ENCODE data around the gene FGF14. TPM values are rescaled to one million over a fixed set of nuclear protein-coding genes. Genes with fewer than 3 reads are reported as not detected.

FGF14 gene
- total and polyA plus RNA-seq, 2 donors = 0.20 to 4.5 TPM

DNA sequence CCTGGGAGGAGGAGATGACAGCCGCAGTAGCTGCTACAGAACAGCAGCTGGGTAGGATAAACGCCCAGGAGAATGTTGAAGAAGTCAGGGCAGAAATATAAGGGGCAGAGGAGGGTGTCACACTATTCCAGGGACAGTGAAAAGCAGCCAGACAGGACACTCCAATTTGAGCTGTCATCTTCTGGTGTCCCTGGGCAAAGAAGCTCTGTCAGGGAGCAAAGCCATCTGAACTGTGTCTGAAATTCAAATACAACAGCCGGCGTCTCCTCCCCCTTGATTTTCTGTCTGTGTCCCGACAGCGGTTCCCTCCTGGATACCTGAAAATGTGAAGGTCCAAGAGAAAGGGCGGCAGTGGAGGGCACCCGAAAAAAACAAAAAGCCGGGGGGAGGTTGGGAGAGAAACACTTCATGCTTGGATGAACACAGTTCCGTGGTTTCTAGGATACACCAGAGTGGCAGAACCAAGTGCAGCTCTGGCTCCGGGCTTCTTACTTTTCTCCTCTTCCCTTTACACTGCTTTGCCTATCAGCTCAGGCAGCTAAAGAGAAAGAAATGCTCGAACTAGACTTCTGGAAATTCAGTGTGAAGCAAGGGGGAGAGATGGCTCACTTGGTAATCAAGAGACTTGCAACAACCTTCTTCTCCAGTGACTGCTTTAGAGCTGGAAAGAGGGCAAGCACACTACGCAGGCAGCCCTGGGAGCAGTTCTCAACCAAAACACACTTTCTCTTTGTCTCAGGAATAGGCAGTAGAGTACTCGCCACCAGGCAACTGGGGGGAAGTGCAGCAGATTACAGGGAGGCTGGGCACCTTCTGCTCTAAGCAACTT is 483.8 kb downstream of the FGF14 start:
- no peak overlapping the region for H3K27ac ChIP-seq (ENCODE audit: low read depth)
- WGBS = 13% methylated on average over 14 of the region's 14 CpGs
- no peaks in the 10 kb centered on the region for H3K36me3 ChIP-seq (ENCODE audit: insufficient read depth)
- H3K4me3 ChIP-seq (ENCODE audit: low read depth, low read length) = no peak overlapping the region
- no peaks in the 10 kb centered on the region for H3K4me1 ChIP-seq (ENCODE audit: insufficient read depth)
- DNase-seq (ENCODE audit: extremely low spot score) = no peak

DNA sequence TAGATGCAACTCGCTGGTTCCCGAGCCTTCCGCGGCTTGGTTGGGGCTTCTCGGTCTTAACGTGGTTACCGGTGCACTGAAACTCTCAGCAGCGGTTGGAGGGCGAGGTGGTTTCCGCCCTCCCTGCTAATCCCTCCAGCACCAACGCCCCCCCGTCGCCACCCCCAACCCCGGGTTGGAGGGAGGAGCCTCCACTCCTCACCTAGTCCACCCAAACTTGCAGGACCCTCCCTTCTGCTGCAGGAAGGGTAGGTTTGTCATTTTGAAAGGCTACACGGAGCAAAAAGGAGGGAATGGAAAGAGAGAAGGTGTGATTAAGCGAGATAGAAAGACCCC is 484.4 kb downstream of the FGF14 start:
- no peak overlapping the region for H3K4me3 ChIP-seq (ENCODE audit: low read depth, low read length)
- no peaks in the 10 kb centered on the region for H3K4me1 ChIP-seq (ENCODE audit: insufficient read depth)
- no peak overlapping the region for H3K27ac ChIP-seq (ENCODE audit: low read depth)
- H3K36me3 ChIP-seq (ENCODE audit: insufficient read depth) = no peaks in the 10 kb centered on the region
- WGBS = under 1% methylated on average over 16 of the region's 16 CpGs
- no peak for DNase-seq (ENCODE audit: extremely low spot score)

DNA sequence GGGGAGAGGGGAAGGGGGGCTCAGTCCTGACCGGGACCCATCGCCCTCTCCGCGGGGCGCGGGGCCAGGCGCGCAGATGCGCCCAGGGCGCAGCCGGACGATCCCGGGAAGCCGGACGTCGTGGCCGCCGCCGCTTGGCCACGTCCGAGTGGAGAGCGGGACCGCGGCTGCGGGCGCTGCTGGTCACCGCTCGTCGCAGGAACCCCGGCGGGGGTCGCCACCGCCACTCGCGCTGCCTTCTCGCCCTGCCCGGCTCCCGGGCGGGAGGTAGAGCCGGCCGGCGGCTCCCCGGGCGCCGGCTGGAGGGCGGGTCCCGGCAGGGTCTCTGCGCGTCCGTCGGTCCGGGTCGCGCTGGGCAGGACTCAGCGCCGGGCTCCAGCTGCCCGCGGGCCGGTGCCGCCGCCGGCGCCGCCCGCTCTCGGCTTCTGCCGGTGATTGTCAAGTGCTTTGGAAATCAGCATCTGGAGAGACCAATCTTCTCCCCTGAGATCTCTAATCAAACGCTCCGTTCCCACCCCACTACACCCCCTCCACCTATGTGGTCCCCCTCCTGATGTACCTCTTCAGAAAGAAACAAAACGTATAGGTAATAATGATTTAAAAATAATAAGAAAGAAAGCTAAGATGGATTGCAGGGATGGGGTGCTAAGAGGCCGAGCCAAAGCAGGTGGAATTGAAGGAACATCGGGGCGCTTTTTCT is 484.9 kb downstream of the FGF14 start:
- no peak for DNase-seq (ENCODE audit: extremely low spot score)
- Histone ChIP-seq H3K4me3 (ENCODE audit: low read depth, low read length) (peak overlapping the region; percentile 30), H3K27ac (ENCODE audit: low read depth) (no peak overlapping the region), H3K4me1 (ENCODE audit: insufficient read depth) (no peaks in the 10 kb centered on the region), H3K36me3 (ENCODE audit: insufficient read depth) (no peaks in the 10 kb centered on the region)
- under 1% methylated on average over 73 of the region's 73 CpGs for WGBS

DNA sequence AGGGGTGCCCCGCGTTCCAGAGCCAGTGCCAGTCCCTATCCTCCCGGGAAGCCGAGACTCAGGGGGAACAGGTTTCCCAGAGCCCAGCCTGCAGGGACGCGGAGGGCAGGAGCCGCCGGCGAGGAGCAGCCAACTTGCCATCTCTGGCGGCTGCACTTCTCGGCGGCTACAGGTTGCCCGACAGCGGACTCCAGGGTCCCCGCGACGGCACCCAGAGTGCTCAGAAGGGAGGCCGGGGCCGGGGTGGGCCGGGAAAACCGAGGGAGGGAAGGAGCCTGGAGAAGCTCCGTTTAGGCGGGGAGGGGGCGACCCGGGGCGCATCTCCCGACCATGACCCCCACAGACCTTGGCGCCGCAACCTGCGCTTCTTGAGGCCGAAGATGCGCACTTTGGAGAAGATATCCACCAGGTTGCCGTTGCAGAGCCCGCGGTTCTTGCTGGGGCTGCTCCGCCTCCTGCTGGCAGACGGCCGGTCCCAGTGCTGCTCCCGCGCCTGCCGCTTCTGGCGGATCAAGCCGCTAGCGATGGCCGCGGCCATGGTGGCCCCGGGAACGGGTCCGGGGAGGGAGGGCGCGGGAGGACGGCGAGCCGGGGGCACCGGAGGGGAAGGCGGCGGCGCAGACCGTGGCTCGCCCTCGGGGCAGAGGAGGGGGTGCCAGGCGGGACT is 485.6 kb downstream of the FGF14 start:
- H3K36me3 ChIP-seq (ENCODE audit: insufficient read depth) = no peaks in the 10 kb centered on the region
- WGBS = under 1% methylated on average over 62 of the region's 62 CpGs
- no peak for DNase-seq (ENCODE audit: extremely low spot score)
- peak overlapping the region; percentile 30 for H3K4me3 ChIP-seq (ENCODE audit: low read depth, low read length)
- H3K4me1 ChIP-seq (ENCODE audit: insufficient read depth) = no peaks in the 10 kb centered on the region
- H3K27ac ChIP-seq (ENCODE audit: low read depth) = no peak overlapping the region

DNA sequence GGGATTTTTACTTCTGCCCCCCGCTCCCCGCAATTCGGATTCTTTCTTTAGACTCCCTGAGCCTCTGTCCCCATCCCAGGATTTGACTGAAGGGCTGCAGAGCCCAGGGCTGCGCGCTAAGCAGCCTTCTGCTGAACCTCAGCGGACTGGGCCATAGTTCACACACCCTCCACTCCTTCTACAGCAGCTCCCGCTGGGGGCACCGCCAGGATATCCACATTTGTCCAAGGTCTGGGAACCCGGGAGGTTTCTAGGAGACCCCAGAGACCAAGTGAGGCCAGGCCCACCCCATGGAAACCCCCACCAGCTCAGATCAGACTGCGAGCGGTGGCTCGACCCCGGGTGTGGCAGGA is 486.1 kb downstream of the FGF14 start:
- no peak for DNase-seq (ENCODE audit: extremely low spot score)
- no peak overlapping the region for H3K27ac ChIP-seq (ENCODE audit: low read depth)
- H3K4me1 ChIP-seq (ENCODE audit: insufficient read depth) = no peaks in the 10 kb centered on the region
- H3K4me3 ChIP-seq (ENCODE audit: low read depth, low read length) = no peak overlapping the region
- WGBS = 4% methylated on average over 13 of the region's 13 CpGs
- H3K36me3 ChIP-seq (ENCODE audit: insufficient read depth) = no peaks in the 10 kb centered on the region

DNA sequence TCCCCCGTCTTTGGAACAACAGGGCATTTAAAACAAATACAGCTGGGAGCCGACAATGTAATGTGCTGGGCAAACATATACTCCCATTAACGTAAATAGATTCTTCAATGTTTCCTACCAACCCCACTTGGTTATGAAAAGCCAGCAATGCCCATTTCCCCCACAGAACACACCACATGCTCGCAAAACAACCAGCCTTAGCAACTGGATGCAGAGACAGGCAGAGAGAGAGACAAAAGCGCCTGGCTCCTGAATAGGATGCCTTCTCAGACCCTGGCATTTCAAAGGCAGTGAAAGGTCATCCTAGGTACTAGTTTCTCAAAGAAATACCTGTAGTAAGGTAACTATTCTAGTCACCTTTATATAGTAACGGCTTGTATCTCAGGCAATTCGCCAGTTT is 486.5 kb downstream of the FGF14 start:
- Histone ChIP-seq H3K4me1 (ENCODE audit: insufficient read depth) (no peaks in the 10 kb centered on the region), H3K36me3 (ENCODE audit: insufficient read depth) (no peaks in the 10 kb centered on the region), H3K4me3 (ENCODE audit: low read depth, low read length) (no peak overlapping the region), H3K27ac (ENCODE audit: low read depth) (no peak overlapping the region)
- DNase-seq (ENCODE audit: extremely low spot score) = no peak
- 18% methylated on average over 7 of the region's 7 CpGs for WGBS

DNA sequence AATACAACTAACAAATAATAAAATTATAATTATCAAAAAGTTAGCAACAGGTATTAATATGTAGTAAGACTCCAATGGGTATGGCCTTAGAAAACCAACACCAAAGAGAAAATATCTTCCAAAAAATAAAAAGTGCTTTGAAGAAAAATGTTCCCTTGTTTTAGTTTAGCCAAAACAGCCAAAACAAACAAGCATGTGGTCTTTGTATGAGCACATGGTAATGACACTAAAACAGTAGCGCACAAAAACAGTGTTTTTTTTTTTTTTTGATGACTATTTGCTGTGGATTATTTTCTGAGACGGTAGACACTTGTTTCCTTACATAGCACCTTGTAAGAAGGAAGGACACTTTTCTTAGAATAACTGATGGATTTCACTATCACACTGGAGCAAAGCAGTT is 490.1 kb downstream of the FGF14 start:
- 86% methylated on average over 2 of the region's 2 CpGs for WGBS
- no peak for DNase-seq (ENCODE audit: extremely low spot score)
- no peak overlapping the region for H3K4me3 ChIP-seq (ENCODE audit: low read depth, low read length)
- no peaks in the 10 kb centered on the region for H3K4me1 ChIP-seq (ENCODE audit: insufficient read depth)
- H3K36me3 ChIP-seq (ENCODE audit: insufficient read depth) = no peaks in the 10 kb centered on the region
- no peak overlapping the region for H3K27ac ChIP-seq (ENCODE audit: low read depth)

DNA sequence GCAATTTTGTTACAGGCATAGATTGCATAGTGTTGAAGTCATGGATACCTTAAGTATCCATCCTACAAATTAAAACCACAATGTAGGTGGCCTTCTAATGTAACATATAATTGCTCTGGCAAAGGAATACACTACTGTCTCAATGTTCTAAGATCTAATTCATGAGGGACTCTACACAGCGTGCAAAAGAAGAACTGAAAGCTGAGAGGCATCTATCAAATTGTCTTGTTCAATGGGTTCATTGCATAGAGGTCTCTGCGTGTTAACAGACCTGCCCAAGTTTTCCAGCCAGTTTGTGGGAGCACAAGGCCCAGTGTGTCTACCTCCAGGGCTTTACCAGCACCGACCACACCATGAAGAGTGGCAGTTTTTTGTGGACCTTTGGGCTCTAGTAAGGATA is 498.0 kb downstream of the FGF14 start:
- no peak overlapping the region for H3K4me3 ChIP-seq (ENCODE audit: low read depth, low read length)
- 71% methylated on average over 3 of the region's 3 CpGs for WGBS

DNA sequence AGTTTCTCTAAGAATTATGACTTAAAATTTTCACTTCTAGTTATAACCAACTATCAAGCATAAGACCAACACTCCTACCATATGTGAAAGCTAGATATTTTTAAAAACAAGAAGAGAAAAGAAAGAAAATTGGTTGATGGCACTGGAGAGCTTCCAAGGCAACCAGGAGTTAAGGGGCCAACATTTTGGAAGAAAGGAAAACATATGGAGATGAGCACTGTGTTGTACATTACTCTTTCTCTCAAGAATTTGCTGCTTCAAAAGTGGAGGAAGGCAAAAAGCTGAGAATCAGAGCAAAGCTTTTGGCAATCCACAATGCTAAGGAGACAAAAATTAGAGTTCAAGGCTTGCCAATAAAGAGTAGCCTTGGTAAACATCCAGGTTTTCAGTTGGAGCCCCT is 503.2 kb downstream of the FGF14 start:
- Histone ChIP-seq H3K4me3 (ENCODE audit: low read depth, low read length) (no peak overlapping the region), H3K4me1 (ENCODE audit: insufficient read depth) (no peaks in the 10 kb centered on the region), H3K36me3 (ENCODE audit: insufficient read depth) (no peaks in the 10 kb centered on the region), H3K27ac (ENCODE audit: low read depth) (no peak overlapping the region)
- DNase-seq (ENCODE audit: extremely low spot score) = no peak

More for the DNA sequence above, 498.0 kb downstream of the FGF14 start:
- Histone ChIP-seq H3K36me3 (ENCODE audit: insufficient read depth) (no peaks in the 10 kb centered on the region), H3K27ac (ENCODE audit: low read depth) (no peak overlapping the region), H3K4me1 (ENCODE audit: insufficient read depth) (no peaks in the 10 kb centered on the region)
- no peak for DNase-seq (ENCODE audit: extremely low spot score)

DNA sequence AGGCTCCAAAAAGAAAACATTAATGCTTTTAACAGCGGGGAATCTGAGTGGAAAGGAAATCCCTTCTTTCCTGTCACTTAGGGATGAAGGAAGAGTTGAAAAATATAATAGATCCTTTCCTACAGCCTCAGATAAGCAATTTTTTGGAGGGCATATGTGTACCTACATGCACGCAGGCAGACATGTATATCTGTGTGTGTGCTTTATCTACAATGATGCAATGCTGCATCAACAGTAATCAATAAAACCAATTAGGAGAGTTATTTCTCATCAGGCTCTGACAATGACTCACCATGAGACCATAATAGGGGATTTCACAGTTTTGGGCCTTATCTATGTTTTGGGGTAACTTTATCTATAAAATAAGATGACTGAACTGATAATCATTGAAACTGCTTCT is 505.3 kb downstream of the FGF14 start:
- Histone ChIP-seq H3K36me3 (ENCODE audit: insufficient read depth) (no peaks in the 10 kb centered on the region), H3K4me1 (ENCODE audit: insufficient read depth) (no peaks in the 10 kb centered on the region), H3K4me3 (ENCODE audit: low read depth, low read length) (no peak overlapping the region), H3K27ac (ENCODE audit: low read depth) (no peak overlapping the region)
- DNase-seq (ENCODE audit: extremely low spot score) = no peak
- 52% methylated on average over 2 of the region's 2 CpGs for WGBS

DNA sequence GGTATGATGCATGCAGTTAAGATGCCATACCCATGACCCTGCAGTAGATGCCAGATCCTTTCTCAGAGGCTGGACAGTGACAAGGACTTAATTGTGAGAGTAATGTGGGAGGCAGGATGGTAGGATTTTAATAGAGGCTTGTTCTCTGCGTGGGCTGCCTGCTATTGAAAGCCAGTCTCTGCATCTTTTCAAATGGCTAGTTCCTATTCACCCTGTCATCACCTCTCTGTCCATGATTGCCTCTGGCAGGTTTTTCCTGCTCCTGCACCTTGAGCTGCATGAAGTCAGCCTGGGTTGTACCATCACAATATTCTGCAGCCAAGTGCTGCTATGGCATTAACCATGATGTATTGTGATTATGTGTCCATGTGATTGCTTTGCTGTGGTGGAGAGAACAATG is 508.8 kb downstream of the FGF14 start:
- Histone ChIP-seq H3K36me3 (ENCODE audit: insufficient read depth) (no peaks in the 10 kb centered on the region), H3K4me3 (ENCODE audit: low read depth, low read length) (no peak overlapping the region), H3K27ac (ENCODE audit: low read depth) (no peak overlapping the region), H3K4me1 (ENCODE audit: insufficient read depth) (no peaks in the 10 kb centered on the region)
- WGBS = 31% methylated on average over 1 of the region's 1 CpG
- DNase-seq (ENCODE audit: extremely low spot score) = no peak

DNA sequence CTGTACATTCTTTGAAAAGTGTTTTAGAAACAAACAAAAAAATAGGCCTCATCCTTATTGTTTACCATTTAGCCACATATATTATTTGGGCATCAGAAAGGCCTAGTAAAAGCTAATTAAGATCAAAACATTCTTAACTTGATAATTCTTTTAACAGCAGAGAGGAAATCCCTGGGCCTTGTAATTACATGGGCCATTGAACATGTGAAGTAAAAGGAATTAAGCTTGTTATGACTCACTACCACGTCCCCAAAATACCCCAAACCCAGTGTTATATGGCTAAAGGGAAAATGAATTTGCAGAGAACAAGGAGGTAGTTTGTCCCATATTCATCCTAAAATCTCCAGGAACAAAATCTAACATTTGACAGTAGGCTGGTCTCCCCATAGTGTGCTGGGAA is 509.6 kb downstream of the FGF14 start:
- no peak for DNase-seq (ENCODE audit: extremely low spot score)
- Histone ChIP-seq H3K4me1 (ENCODE audit: insufficient read depth) (no peaks in the 10 kb centered on the region), H3K36me3 (ENCODE audit: insufficient read depth) (no peaks in the 10 kb centered on the region), H3K4me3 (ENCODE audit: low read depth, low read length) (no peak overlapping the region), H3K27ac (ENCODE audit: low read depth) (no peak overlapping the region)
- 14% methylated on average over 1 of the region's 1 CpG for WGBS

DNA sequence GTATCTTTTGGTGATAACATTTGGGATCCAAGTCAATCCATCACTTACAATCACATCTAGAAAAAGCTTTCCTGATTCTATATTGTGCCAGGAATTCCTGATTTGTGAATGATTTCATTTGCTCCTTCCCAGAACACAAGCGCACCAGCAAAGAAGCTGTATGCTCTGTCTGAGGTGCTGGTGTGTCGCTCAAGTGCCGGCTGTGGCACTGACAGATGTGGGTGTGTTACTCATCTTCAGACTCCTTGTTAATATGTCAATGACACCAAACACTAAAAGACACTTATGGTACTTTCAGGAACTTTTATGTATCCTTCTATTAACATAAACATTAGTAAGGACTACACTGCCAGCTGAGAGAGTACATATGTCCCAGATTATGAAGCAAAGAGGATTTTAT is 520.3 kb downstream of the FGF14 start:
- no peak for DNase-seq (ENCODE audit: extremely low spot score)
- Histone ChIP-seq H3K27ac (ENCODE audit: low read depth) (no peak overlapping the region), H3K4me3 (ENCODE audit: low read depth, low read length) (no peak overlapping the region), H3K4me1 (ENCODE audit: insufficient read depth) (no peaks in the 10 kb centered on the region), H3K36me3 (ENCODE audit: insufficient read depth) (no peaks in the 10 kb centered on the region)
- 34% methylated on average over 3 of the region's 3 CpGs for WGBS

DNA sequence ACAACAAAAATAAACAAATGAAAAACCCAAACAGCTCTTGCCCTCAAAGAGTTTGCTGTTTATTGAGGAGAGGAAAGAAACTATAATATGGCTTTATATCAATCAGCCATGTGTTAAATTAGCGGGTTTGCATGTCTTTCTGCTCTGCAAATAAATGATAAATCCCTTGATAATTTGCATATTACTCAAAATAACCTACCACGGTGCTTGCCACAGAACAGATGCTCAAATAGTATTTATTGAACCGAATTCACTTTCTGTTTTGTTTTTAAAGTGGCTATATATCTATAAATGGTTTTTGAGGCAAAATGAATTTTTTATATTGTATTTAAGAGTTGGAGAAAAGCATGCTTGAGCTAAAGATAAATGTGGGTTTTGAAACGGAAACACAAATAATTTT is 521.3 kb downstream of the FGF14 start:
- Histone ChIP-seq H3K4me3 (ENCODE audit: low read depth, low read length) (no peak overlapping the region), H3K4me1 (ENCODE audit: insufficient read depth) (no peaks in the 10 kb centered on the region), H3K27ac (ENCODE audit: low read depth) (no peak overlapping the region), H3K36me3 (ENCODE audit: insufficient read depth) (no peaks in the 10 kb centered on the region)
- DNase-seq (ENCODE audit: extremely low spot score) = no peak
- WGBS = 57% methylated on average over 4 of the region's 4 CpGs

Data from urinary bladder (tissue), 4 donors.